Caco-2 (cell line): Measurements from ENCODE around the gene SF3B5. TPM values are rescaled to one million over a fixed set of nuclear protein-coding genes. Genes with fewer than 3 reads are reported as not detected.

ENCODE experiments used
- BruUV-seq: library from RNA; stranded (reverse); fragments of 400-500 nt; replicated peaks from 2 replicates; lab custom pipeline; 2021; lab: Mats Ljungman, UMichigan
- CTCF ChIA-PET: fragments of 300-600 bp; sonication (Branson Sonifier 250); formaldehyde crosslinking; loops from one replicate; lab custom pipeline; 2022; ENCODE audit warnings: antibody characterized with exemption; lab: Charles Lee
- POLR2A ChIA-PET: fragments of 300-600 bp; sonication (Branson Sonifier 250); formaldehyde crosslinking; loops from one replicate; lab custom pipeline; 2022; ENCODE audit warnings: antibody characterized with exemption; lab: Charles Lee
- DNase-seq, 2 experiments: peaks; one replicate each; pipeline versions ENCODE4 v3.0.0 to v3.0.0-alpha.2; 2020 to 2022
- H3K27me3 ChIP-seq: replicated peaks from 2 replicates; pipeline ENCODE4 v1.6.0; 2011; ENCODE audit warnings: low read length; ENCODE audit not compliant: control insufficient read depth, insufficient read depth
- H3K36me3 ChIP-seq: 2 replicates; pipeline ENCODE4 v1.5.1; 2011; ENCODE audit warnings: low read length; ENCODE audit not compliant: control insufficient read depth, insufficient read depth
- H3K4me1 ChIP-seq: fragments of 250-450 bp; sonication (Bioruptor Pico); 2 replicates; pipeline ENCODE4 v1.5.1; 2020; ENCODE audit warnings: mild to moderate bottlenecking
- H3K4me3 ChIP-seq: 2 replicates; pipeline ENCODE4 v1.5.1; 2011; ENCODE audit warnings: low read depth, mild to moderate bottlenecking, control low read depth, low read length
- H3K9me3 ChIP-seq: fragments of 250-450 bp; sonication (Bioruptor Pico); 2 replicates; pipeline ENCODE4 v1.5.1; 2020; ENCODE audit warnings: mild to moderate bottlenecking, moderate library complexity
- H3K27ac Mint-ChIP-seq: one replicate; pipeline ENCODE4 v1.8.0; 2022; ENCODE audit warnings: mixed read lengths; ENCODE audit not compliant: unreplicated experiment
- H3K27me3 Mint-ChIP-seq: one replicate; pipeline ENCODE4 v1.8.0; 2022; ENCODE audit warnings: mixed read lengths; ENCODE audit not compliant: insufficient read depth, unreplicated experiment
- H3K36me3 Mint-ChIP-seq: one replicate; pipeline ENCODE4 v1.8.0; 2022; ENCODE audit warnings: mild to moderate bottlenecking, mixed read lengths; ENCODE audit not compliant: insufficient read depth, unreplicated experiment
- H3K4me1 Mint-ChIP-seq: one replicate; pipeline ENCODE4 v1.8.0; 2022; ENCODE audit warnings: low read depth, mixed read lengths; ENCODE audit not compliant: unreplicated experiment
- H3K4me3 Mint-ChIP-seq: one replicate; pipeline ENCODE4 v1.8.0; 2022; ENCODE audit warnings: mild to moderate bottlenecking, moderate library complexity, mixed read lengths; ENCODE audit not compliant: unreplicated experiment
- H3K9me3 Mint-ChIP-seq: one replicate; pipeline ENCODE4 v1.8.0; 2022; ENCODE audit warnings: mixed read lengths; ENCODE audit not compliant: unreplicated experiment
- intact Hi-C: fragments of 100-400 bp; cut with micrococcal nuclease; formaldehyde crosslinking; loops from one replicate; pipeline ENCODE4 v1.10.0; 2022; ENCODE audit not compliant: unreplicated experiment
- total RNA-seq: library from RNA; stranded (reverse); gene quantifications from 2 replicates; pipeline ENCODE4 v1.2.3, GENCODE V29; 2022
- TF ChIP-seq, protein P1 (sequence below), 2 experiments: fragments of 200-600 bp in 1 of 2; IDR thresholded peaks; 1 replicate in 1 of 2; 2 replicates in 1 of 2; pipeline versions ENCODE4 v1.5.1 to v1.8.0; 2011 to 2022; ENCODE audit warnings: antibody characterized with exemption in 1 of 2, control low read depth in 1 of 2, inconsistent platforms in 1 of 2, low read depth in 1 of 2, low read length in 1 of 2, mild to moderate bottlenecking in 1 of 2, moderate library complexity in 1 of 2; ENCODE audit not compliant: insufficient read depth in 1 of 2, severe bottlenecking in 1 of 2, unreplicated experiment in 1 of 2

The SF3B5 gene
- total RNA-seq, 1 experiment from 2014 or later = 84.6 TPM

DNA sequence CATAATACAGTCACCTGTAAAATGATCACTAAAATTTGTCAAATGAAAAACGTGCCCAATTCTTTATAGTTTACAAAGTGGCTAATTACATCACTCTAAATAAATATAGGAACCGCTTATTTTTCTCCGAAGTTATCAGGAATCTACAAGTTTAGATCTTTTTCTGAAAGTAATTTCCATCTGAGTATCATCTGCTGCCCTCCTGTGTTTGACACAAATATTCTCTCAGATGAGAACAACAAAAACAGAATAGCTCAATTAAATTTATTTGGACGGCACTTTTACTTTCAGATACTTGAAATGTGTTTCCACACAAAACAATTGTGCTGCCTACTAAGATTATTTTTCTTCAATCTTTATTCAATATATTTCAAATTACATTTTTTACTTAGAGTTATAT, 5.0 kb downstream of the SF3B5 start:
- ChIA-PET POLR2A (no interaction called here), CTCF (interaction anchor here (1.0 kb wide), 1 partner anchor 150 kb away, joined by 3 read pairs; no protein-coding TSS in a partner anchor)
- Mint-ChIP-seq H3K27ac (no peak overlapping the region), H3K27me3 (no peaks in the 10 kb centered on the region), H3K4me1 (peaks cover 9% of the 10 kb centered on the region), H3K36me3 (peaks cover 14% of the 10 kb centered on the region), H3K9me3 (no peaks in the 10 kb centered on the region), H3K4me3 (no peak overlapping the region)
- TF ChIP-seq, protein P1, sequence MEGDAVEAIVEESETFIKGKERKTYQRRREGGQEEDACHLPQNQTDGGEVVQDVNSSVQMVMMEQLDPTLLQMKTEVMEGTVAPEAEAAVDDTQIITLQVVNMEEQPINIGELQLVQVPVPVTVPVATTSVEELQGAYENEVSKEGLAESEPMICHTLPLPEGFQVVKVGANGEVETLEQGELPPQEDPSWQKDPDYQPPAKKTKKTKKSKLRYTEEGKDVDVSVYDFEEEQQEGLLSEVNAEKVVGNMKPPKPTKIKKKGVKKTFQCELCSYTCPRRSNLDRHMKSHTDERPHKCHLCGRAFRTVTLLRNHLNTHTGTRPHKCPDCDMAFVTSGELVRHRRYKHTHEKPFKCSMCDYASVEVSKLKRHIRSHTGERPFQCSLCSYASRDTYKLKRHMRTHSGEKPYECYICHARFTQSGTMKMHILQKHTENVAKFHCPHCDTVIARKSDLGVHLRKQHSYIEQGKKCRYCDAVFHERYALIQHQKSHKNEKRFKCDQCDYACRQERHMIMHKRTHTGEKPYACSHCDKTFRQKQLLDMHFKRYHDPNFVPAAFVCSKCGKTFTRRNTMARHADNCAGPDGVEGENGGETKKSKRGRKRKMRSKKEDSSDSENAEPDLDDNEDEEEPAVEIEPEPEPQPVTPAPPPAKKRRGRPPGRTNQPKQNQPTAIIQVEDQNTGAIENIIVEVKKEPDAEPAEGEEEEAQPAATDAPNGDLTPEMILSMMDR (IDR thresholded peaks at IDR 0.05; ENCODE audit: insufficient read depth in 1 of 2, low read depth in 1 of 2, low read length in 1 of 2, severe bottlenecking in 1 of 2, unreplicated experiment in 1 of 2) = no peak
- intact Hi-C loops = loop anchor here (10.0 kb wide), 1 partner anchor 474 kb away; no protein-coding TSS in a partner anchor
- BruUV-seq = no TSS peak
- Histone ChIP-seq H3K27me3 (no peaks in the 10 kb centered on the region), H3K36me3 (no peaks in the 10 kb centered on the region), H3K4me1 (peaks cover 4% of the 10 kb centered on the region; the same call in 1 of the 2 replicates), H3K4me3 (no peak overlapping the region), H3K9me3 (no peaks in the 10 kb centered on the region)
- no peak for DNase-seq

DNA sequence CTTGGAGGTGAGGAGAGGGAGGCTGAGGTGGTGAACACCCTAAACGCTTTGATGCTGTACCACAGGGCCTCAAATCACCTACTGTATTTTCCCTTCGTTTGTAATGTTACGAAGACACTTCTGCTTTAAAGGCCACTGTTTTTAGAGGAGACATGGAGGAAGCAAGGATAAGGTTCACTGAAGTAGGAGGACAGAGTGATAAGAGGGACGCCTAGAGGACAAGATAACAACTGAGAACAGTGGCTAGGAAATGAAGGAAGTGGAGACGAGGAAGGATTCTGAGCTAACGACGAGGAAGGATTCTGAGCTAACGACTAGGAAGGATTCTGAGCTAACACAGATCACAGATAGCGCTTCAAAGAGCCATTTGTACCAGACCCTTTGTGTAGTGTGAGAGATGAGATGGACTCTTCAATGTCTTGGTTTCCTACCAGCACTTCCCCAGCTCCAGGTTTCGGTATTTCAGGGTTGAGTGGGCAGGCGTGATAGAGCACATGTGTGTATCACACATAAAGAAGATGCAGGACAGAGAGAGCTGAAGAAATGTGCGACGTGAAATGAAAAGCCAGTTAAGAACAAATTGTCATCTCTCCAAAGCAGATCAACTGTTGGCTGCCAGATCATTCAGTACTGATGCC, 7.5 kb downstream of the SF3B5 start:
- H3K4me1 Mint-ChIP-seq = no peaks in the 10 kb centered on the region
- H3K27ac Mint-ChIP-seq = no peak overlapping the region
- H3K36me3 ChIP-seq = no peaks in the 10 kb centered on the region
- TF ChIP-seq, protein P1 (IDR thresholded peaks at IDR 0.05; ENCODE audit: insufficient read depth in 1 of 2, low read depth in 1 of 2, low read length in 1 of 2, severe bottlenecking in 1 of 2, unreplicated experiment in 1 of 2) = no peak
- ChIA-PET POLR2A (no interaction called here), CTCF (interaction anchor here (0.6 kb wide), 1 partner anchor 24 kb away, joined by 3 read pairs; no protein-coding TSS in a partner anchor)
- no peaks in the 10 kb centered on the region for H3K36me3 Mint-ChIP-seq
- BruUV-seq = no TSS peak
- no peak overlapping the region for H3K4me3 ChIP-seq
- H3K27me3 Mint-ChIP-seq = no peaks in the 10 kb centered on the region
- intact Hi-C loops = no loop called here
- H3K9me3 Mint-ChIP-seq = no peaks in the 10 kb centered on the region
- H3K4me3 Mint-ChIP-seq = no peak overlapping the region
- no peaks in the 10 kb centered on the region for H3K9me3 ChIP-seq
- DNase-seq = no peak
- no peaks in the 10 kb centered on the region for H3K27me3 ChIP-seq
- no peaks in the 10 kb centered on the region for H3K4me1 ChIP-seq

DNA sequence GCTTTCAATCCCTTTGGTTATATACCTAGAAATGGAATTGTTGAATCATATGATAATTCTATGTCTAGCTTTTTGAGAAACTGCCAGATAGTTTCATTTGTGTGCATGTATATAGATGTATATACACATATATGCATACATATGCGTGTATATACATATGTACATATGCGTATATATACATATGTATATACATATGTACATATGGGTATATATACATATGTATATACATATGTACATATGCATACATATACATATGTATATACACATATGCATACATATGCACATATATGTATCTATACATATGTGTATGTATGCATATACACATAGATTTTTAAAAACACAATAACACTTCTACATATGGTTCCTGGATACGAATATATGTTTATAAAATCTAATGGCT, 8.4 kb downstream of the SF3B5 start:
- Histone ChIP-seq H3K36me3 (no peaks in the 10 kb centered on the region), H3K27me3 (no peaks in the 10 kb centered on the region), H3K4me3 (no peak overlapping the region), H3K9me3 (no peaks in the 10 kb centered on the region), H3K4me1 (no peaks in the 10 kb centered on the region)
- Mint-ChIP-seq H3K4me3 (no peak overlapping the region), H3K27me3 (no peaks in the 10 kb centered on the region), H3K4me1 (no peaks in the 10 kb centered on the region), H3K36me3 (no peaks in the 10 kb centered on the region), H3K9me3 (no peaks in the 10 kb centered on the region), H3K27ac (no peak overlapping the region)
- CTCF ChIA-PET = no interaction called here
- BruUV-seq = no TSS peak
- DNase-seq = no peak
- POLR2A ChIA-PET = no interaction called here
- TF ChIP-seq, protein P1 (IDR thresholded peaks at IDR 0.05; ENCODE audit: insufficient read depth in 1 of 2, low read depth in 1 of 2, low read length in 1 of 2, severe bottlenecking in 1 of 2, unreplicated experiment in 1 of 2) = no peak
- intact Hi-C loops = no loop called here
